Calu3 (cell line): Measurements from ENCODE around the gene PDC. TPM values are rescaled to one million over a fixed set of nuclear protein-coding genes. Genes with fewer than 3 reads are reported as not detected.

ENCODE experiments used
- Bru-seq: library from RNA; stranded (reverse); fragments of 400-500 nt; gene quantifications from one replicate; lab custom pipeline; 2021; lab: Mats Ljungman, UMichigan
- BruChase-seq, 2 experiments: library from RNA; stranded (reverse); fragments of 400-500 nt; gene quantifications; one replicate each; lab custom pipeline; 2021; lab: Mats Ljungman, UMichigan
- BruUV-seq: library from RNA; stranded (reverse); fragments of 400-500 nt; replicated peaks from 2 replicates; lab custom pipeline; 2021; lab: Mats Ljungman, UMichigan
- CTCF ChIA-PET: fragments of 300-600 bp; sonication (Branson Sonifier 250); formaldehyde crosslinking; loops from one replicate; lab custom pipeline; 2022; ENCODE audit warnings: antibody characterized with exemption; lab: Charles Lee
- DNase-seq: peaks from one replicate; pipeline ENCODE4 v3.0.0; 2022
- H3K27ac Mint-ChIP-seq: one replicate; pipeline ENCODE4 v1.8.0; 2022; ENCODE audit warnings: mixed read lengths; ENCODE audit not compliant: unreplicated experiment
- H3K27me3 Mint-ChIP-seq: one replicate; pipeline ENCODE4 v1.8.0; 2022; ENCODE audit warnings: mixed read lengths; ENCODE audit not compliant: unreplicated experiment
- H3K36me3 Mint-ChIP-seq: one replicate; pipeline ENCODE4 v1.8.0; 2022; ENCODE audit warnings: mild to moderate bottlenecking, moderate library complexity, mixed read lengths; ENCODE audit not compliant: insufficient read depth, unreplicated experiment
- H3K4me1 Mint-ChIP-seq: one replicate; pipeline ENCODE4 v1.8.0; 2022; ENCODE audit warnings: mild to moderate bottlenecking, low read depth, mixed read lengths; ENCODE audit not compliant: unreplicated experiment
- H3K4me3 Mint-ChIP-seq: one replicate; pipeline ENCODE4 v1.8.0; 2022; ENCODE audit warnings: mild to moderate bottlenecking, low read depth, moderate library complexity, mixed read lengths; ENCODE audit not compliant: unreplicated experiment
- H3K9me3 Mint-ChIP-seq: one replicate; pipeline ENCODE4 v1.8.0; 2022; ENCODE audit warnings: low read depth, mixed read lengths; ENCODE audit not compliant: unreplicated experiment
- intact Hi-C: fragments of 100-400 bp; cut with micrococcal nuclease; formaldehyde crosslinking; loops from one replicate; pipeline ENCODE4 v1.10.0; 2022; ENCODE audit not compliant: unreplicated experiment
- long read RNA-seq: library from polyadenylated mRNA; stranded (forward); transcript quantifications from one replicate; pipeline ENCODE4 v2.0.0, GENCODE V29; 2022
- total RNA-seq: library from RNA; stranded (reverse); gene quantifications from 2 replicates; pipeline ENCODE4 v1.2.3, GENCODE V29; 2022
- TF ChIP-seq, protein P1 (sequence below): fragments of 200-600 bp; IDR thresholded peaks from one replicate; pipeline ENCODE4 v1.8.0; 2022; ENCODE audit warnings: antibody characterized with exemption; ENCODE audit not compliant: unreplicated experiment

The PDC gene
- total RNA-seq = not detected in 2 replicates
- percentile 8 among the genes with signal in this experiment for Bru-seq, nascent RNA
- BruChase-seq, experiment 1, labeled RNA remaining after a 6-hour chase = percentile 8 among the genes with signal in this experiment
- BruChase-seq, experiment 2, labeled RNA remaining after a 2-hour chase = percentile 5 among the genes with signal in this experiment
- long read RNA-seq, partial matches to known transcripts = 0 of 2 reads
- long read RNA-seq, other reads (novel, unspliced or antisense) = 2 of 2 reads

DNA sequence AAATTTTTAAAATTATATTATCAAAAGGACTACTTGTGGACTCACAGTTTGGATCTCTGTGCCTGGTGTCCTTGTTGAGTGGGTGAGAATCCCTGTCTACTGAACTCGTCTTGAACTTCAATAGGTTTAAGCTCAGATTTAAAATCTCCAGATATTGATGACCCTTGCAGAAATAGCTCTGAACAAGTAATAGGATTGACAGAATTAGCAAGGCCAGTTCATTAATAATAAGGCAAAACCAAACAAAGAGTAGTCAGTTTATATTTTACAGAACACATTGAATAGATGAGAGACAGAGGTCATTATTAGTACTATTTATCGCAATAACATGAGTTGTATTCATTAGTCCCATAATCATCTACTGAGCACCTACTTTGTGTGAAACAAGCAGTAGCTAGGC is at the start of gene PDC:
Gene PDC (minus strand): TSS at position 101 of the 400 bp plus-strand sequence. CDS start 11,655 bp downstream, outside the sequence.
- BruUV-seq = no TSS peak
- Mint-ChIP-seq H3K27me3 (no peaks in the 10 kb centered on the region), H3K9me3 (no peaks in the 10 kb centered on the region), H3K4me3 (no peak within 1 kb of the TSS), H3K36me3 (no peaks in the 10 kb centered on the region), H3K4me1 (no peaks in the 10 kb centered on the region), H3K27ac (no peak within 1 kb of the TSS)
- intact Hi-C loops = no loop called here
- TF ChIP-seq, protein P1, sequence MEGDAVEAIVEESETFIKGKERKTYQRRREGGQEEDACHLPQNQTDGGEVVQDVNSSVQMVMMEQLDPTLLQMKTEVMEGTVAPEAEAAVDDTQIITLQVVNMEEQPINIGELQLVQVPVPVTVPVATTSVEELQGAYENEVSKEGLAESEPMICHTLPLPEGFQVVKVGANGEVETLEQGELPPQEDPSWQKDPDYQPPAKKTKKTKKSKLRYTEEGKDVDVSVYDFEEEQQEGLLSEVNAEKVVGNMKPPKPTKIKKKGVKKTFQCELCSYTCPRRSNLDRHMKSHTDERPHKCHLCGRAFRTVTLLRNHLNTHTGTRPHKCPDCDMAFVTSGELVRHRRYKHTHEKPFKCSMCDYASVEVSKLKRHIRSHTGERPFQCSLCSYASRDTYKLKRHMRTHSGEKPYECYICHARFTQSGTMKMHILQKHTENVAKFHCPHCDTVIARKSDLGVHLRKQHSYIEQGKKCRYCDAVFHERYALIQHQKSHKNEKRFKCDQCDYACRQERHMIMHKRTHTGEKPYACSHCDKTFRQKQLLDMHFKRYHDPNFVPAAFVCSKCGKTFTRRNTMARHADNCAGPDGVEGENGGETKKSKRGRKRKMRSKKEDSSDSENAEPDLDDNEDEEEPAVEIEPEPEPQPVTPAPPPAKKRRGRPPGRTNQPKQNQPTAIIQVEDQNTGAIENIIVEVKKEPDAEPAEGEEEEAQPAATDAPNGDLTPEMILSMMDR = no peak
- CTCF ChIA-PET = no interaction called here
- no peak for DNase-seq

DNA sequence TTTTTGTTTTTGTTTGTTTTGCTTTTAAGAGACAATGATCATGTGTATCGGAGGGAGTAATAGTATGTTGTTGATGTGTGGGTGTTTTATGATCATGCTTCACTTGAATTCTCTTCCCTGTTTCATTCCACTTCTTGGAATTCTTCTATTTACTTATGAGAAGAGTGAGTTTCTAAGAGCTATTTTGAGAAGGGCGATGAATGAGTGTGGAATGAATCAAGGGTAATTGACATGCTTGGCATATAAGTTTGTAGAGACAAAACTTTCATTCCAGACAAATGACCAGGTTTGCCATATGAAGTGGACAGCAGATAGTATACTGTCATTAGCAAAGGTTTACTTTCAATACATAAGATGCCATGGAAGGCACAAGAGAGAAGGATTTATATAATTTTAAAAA is 42.3 kb upstream of the PDC start:
- intact Hi-C loops = no loop called here
- no peak for DNase-seq
- H3K36me3 Mint-ChIP-seq = peaks cover 12% of the 10 kb centered on the region
- no peaks in the 10 kb centered on the region for H3K27me3 Mint-ChIP-seq
- no peak overlapping the region for H3K4me3 Mint-ChIP-seq
- peak overlapping the region; percentile 43 for H3K27ac Mint-ChIP-seq
- H3K9me3 Mint-ChIP-seq = peaks cover 6% of the 10 kb centered on the region
- no TSS peak for BruUV-seq
- H3K4me1 Mint-ChIP-seq = peaks cover 71% of the 10 kb centered on the region
- CTCF ChIA-PET = interaction anchor here (0.5 to 1.0 kb wide), 2 partner anchors 9 to 480 kb away, joined by 3 to 4 read pairs; no protein-coding TSS in a partner anchor
- TF ChIP-seq, protein P1 = no peak

DNA sequence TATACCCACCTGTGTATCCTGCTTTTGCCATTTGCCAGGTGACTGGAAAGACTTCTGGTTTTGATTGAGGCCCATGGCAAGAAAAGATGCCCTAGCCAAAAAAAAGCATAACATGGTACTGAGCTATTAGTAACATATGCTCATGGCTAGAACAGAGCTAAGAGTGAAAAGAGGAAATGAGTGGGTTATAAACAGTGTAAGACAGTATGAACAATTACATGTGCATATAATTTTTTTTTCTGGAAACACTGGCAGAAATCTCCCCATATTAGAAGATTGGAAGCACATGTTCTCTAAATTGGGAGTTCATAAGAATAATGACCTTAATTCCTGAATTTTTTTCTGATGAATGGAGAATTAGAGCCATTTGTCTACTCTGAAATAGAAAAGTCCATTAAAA is 41.2 kb upstream of the PDC start:
- TF ChIP-seq, protein P1 = no peak
- H3K4me3 Mint-ChIP-seq = no peak overlapping the region
- H3K36me3 Mint-ChIP-seq = peaks cover 16% of the 10 kb centered on the region
- CTCF ChIA-PET = interaction anchor here (1.0 kb wide), 2 partner anchors 10 to 477 kb away, joined by 3 read pairs; no protein-coding TSS in a partner anchor
- intact Hi-C loops = no loop called here
- BruUV-seq = no TSS peak
- no peaks in the 10 kb centered on the region for H3K27me3 Mint-ChIP-seq
- DNase-seq = no peak
- H3K27ac Mint-ChIP-seq = no peak overlapping the region
- H3K4me1 Mint-ChIP-seq = peaks cover 80% of the 10 kb centered on the region
- peaks cover 2% of the 10 kb centered on the region for H3K9me3 Mint-ChIP-seq

DNA sequence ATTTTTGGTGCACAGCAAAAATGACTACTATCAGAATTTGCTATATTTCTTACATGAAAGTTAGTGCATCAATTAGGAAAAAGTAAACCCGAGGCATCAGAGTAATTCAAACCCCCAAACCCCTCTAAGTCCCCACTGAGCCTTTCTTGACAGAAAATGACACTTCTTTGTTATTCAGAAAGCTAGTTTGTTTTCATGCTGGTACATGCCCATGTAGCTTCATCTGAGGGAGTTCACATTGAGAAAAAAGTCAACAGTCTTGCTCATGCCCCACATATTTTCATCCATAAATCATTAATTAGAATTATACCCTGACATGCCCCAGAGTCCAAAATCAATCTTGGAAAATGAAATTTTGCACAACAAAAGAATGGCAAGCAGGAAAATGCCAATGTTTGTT is 39.9 kb upstream of the PDC start:
- Mint-ChIP-seq H3K27ac (peak overlapping the region; percentile 92), H3K9me3 (peaks cover 2% of the 10 kb centered on the region), H3K36me3 (peaks cover 16% of the 10 kb centered on the region), H3K27me3 (no peaks in the 10 kb centered on the region), H3K4me3 (no peak overlapping the region), H3K4me1 (peaks cover 90% of the 10 kb centered on the region)
- intact Hi-C loops = no loop called here
- CTCF ChIA-PET = interaction anchor here (1.2 kb wide), 1 partner anchor 18 kb away, joined by 3 read pairs; no protein-coding TSS in a partner anchor
- DNase-seq = no peak
- TF ChIP-seq, protein P1 = no peak
- BruUV-seq = no TSS peak
